Osteoblast (primary cell): ENCODE data around the gene MICAL3. TPM values are rescaled to one million over a fixed set of nuclear protein-coding genes. Genes with fewer than 3 reads are reported as not detected.
A peak's percentile ranks its signal among the peaks of the same experiment; 100 is the strongest.

Experiments
- DNase-seq: peaks from one replicate; pipeline ENCODE4 v3.0.0; 2011; ENCODE audit warnings: low spot score, mixed read lengths; ENCODE audit not compliant: insufficient read length; ENCODE audit errors: missing footprints
- H2AFZ ChIP-seq: 2 replicates; pipeline ENCODE4 v1.6.0; 2011; ENCODE audit warnings: mild to moderate bottlenecking, low read length
- H3K27ac ChIP-seq: 2 replicates; pipeline ENCODE4 v1.5.1; 2011; ENCODE audit warnings: mild to moderate bottlenecking, low read depth, low read length, moderate library complexity
- H3K27me3 ChIP-seq: 2 replicates; pipeline ENCODE4 v1.6.0; 2012; ENCODE audit warnings: mild to moderate bottlenecking, control low read depth, inconsistent platforms, low read length, moderate library complexity; ENCODE audit not compliant: insufficient read depth
- H3K36me3 ChIP-seq: 2 replicates; pipeline ENCODE4 v1.5.1; 2011; ENCODE audit warnings: mild to moderate bottlenecking, low read length, control low read depth, moderate library complexity; ENCODE audit not compliant: insufficient read depth
- H3K4me1 ChIP-seq: 2 replicates; pipeline ENCODE4 v1.5.1; 2011; ENCODE audit warnings: mild to moderate bottlenecking, low read length, control low read depth, moderate library complexity; ENCODE audit not compliant: insufficient read depth
- H3K4me2 ChIP-seq: 2 replicates; pipeline ENCODE4 v1.6.0; 2011; ENCODE audit warnings: mild to moderate bottlenecking, low read length; ENCODE audit not compliant: insufficient read depth
- H3K4me3 ChIP-seq: fragments of 200-600 bp; sonication (generic); 3 replicates; pipeline ENCODE4 v1.5.1; 2012; ENCODE audit warnings: mild to moderate bottlenecking, low read length, inconsistent platforms; ENCODE audit not compliant: insufficient read depth
- H3K79me2 ChIP-seq: 2 replicates; pipeline ENCODE4 v1.6.0; 2012; ENCODE audit warnings: mild to moderate bottlenecking, low read length, control low read depth, inconsistent platforms; ENCODE audit not compliant: insufficient read depth
- H3K9me3 ChIP-seq: 2 replicates; pipeline ENCODE4 v1.5.1; 2011; ENCODE audit warnings: low read depth, low read length, control low read depth
- H4K20me1 ChIP-seq: 2 replicates; pipeline ENCODE4 v1.6.0; 2012; ENCODE audit warnings: mild to moderate bottlenecking, low read length, control low read depth; ENCODE audit not compliant: insufficient read depth
- CTCF ChIP-seq: IDR thresholded peaks from 2 replicates; pipeline ENCODE4 v1.5.1; 2011; ENCODE audit warnings: mild to moderate bottlenecking, low read depth, low read length, moderate library complexity; ENCODE audit errors: extremely low read depth
- total RNA-seq: library from RNA; depleted of rRNA; stranded (reverse); fragments of >200 nt; gene quantifications from 2 replicates; pipeline ENCODE4 v1.2.3, GENCODE V29; 2012

The MICAL3 gene
- total RNA-seq, 1 donor: 35.1 TPM

- Histone ChIP-seq H3K9me3 (no peaks in the 10 kb centered on the region), H3K36me3 (no peaks in the 10 kb centered on the region), H3K4me1 (peaks cover 29% of the 10 kb centered on the region), H3K4me2 (no peak overlapping the region), H2AFZ (no peak overlapping the region), H3K4me3 (no peak overlapping the region), H3K27me3 (no peaks in the 10 kb centered on the region), H3K27ac (no peak overlapping the region), H3K79me2 (no peaks in the 10 kb centered on the region), H4K20me1 (no peaks in the 10 kb centered on the region)
- TF ChIP-seq CTCF: no peak
- DNase-seq: no peak
These were observed 11.4 kb upstream of the MICAL3 start for GRCh38 chr22:18035751-18036150.

GRCh38 chr22:18034076-18034475, 9.7 kb upstream of the MICAL3 start:
- Histone ChIP-seq H4K20me1 (no peaks in the 10 kb centered on the region), H3K4me1 (peaks cover 29% of the 10 kb centered on the region), H3K27ac (peak overlapping the region; percentile 83), H3K27me3 (no peaks in the 10 kb centered on the region), H3K4me3 (no peak overlapping the region), H2AFZ (peak overlapping the region; percentile 6), H3K9me3 (no peaks in the 10 kb centered on the region), H3K79me2 (no peaks in the 10 kb centered on the region), H3K36me3 (no peaks in the 10 kb centered on the region), H3K4me2 (no peak overlapping the region)
- no peak for TF ChIP-seq CTCF
- DNase-seq: no peak

GRCh38 chr22:18033204-18033998, 9.0 kb upstream of the MICAL3 start:
- peak overlapping the region; percentile 15 for H3K4me2 ChIP-seq
- H4K20me1 ChIP-seq: no peaks in the 10 kb centered on the region
- H3K9me3 ChIP-seq: no peaks in the 10 kb centered on the region
- no peak overlapping the region for H3K4me3 ChIP-seq
- no peaks in the 10 kb centered on the region for H3K27me3 ChIP-seq
- no peaks in the 10 kb centered on the region for H3K79me2 ChIP-seq
- peak; percentile 23 for TF ChIP-seq CTCF
- no peaks in the 10 kb centered on the region for H3K36me3 ChIP-seq
- DNase-seq: peak; percentile 93
- peak overlapping the region; percentile 6 for H2AFZ ChIP-seq
- H3K27ac ChIP-seq: peak overlapping the region; percentile 83
- H3K4me1 ChIP-seq: peaks cover 29% of the 10 kb centered on the region

- H3K27ac ChIP-seq: peak overlapping the region; percentile 83
- no peaks in the 10 kb centered on the region for H3K27me3 ChIP-seq
- TF ChIP-seq CTCF: no peak
- no peaks in the 10 kb centered on the region for H3K79me2 ChIP-seq
- DNase-seq: peak; percentile 68
- peaks cover 29% of the 10 kb centered on the region for H3K4me1 ChIP-seq
- peak overlapping the region; percentile 27 for H3K4me3 ChIP-seq
- no peaks in the 10 kb centered on the region for H3K9me3 ChIP-seq
- H3K36me3 ChIP-seq: no peaks in the 10 kb centered on the region
- H2AFZ ChIP-seq: peak overlapping the region; percentile 13
- H3K4me2 ChIP-seq: peak overlapping the region; percentile 73
- no peaks in the 10 kb centered on the region for H4K20me1 ChIP-seq
These were observed 8.2 kb upstream of the MICAL3 start for GRCh38 chr22:18032455-18033101.
